SK-N-SH treated with all-trans-retinoic acid at 6 μM for 48 hours (cell line): ENCODE results near the gene TECTB.

Source experiments
- ATAC-seq: fragments of 200-7000 bp; cut with Tn5 transposase; 3 replicates; pipeline ENCODE4 v1.9.1; 2020; ENCODE audit warnings: mild to moderate bottlenecking, moderate library complexity
- BACH2 ChIP-seq: fragments of 250-450 bp; sonication (Bioruptor Pico); IDR thresholded peaks from 2 replicates; pipeline ENCODE4 v1.9.0; 2021; ENCODE audit warnings: mild to moderate bottlenecking, borderline replicate concordance
- CSDC2 ChIP-seq: fragments of 250-450 bp; sonication (Bioruptor Pico); IDR thresholded peaks from 2 replicates; pipeline ENCODE4 v1.5.0; 2020; ENCODE audit warnings: mild to moderate bottlenecking, moderate library complexity
- CSRNP3 ChIP-seq: fragments of 250-450 bp; sonication (Bioruptor Pico); IDR thresholded peaks from 2 replicates; pipeline ENCODE4 v1.5.1; 2021; ENCODE audit warnings: mild to moderate bottlenecking, moderate library complexity
- ESRRG ChIP-seq: fragments of 250-450 bp; sonication (Bioruptor Pico); IDR thresholded peaks from 2 replicates; pipeline ENCODE4 v1.6.1; 2021; ENCODE audit warnings: mild to moderate bottlenecking
- GLIS3 ChIP-seq: fragments of 250-450 bp; sonication (Bioruptor Pico); IDR thresholded peaks from 2 replicates; pipeline ENCODE4 v1.5.0; 2020; ENCODE audit warnings: mild to moderate bottlenecking, moderate library complexity
- ISL1 ChIP-seq: fragments of 250-450 bp; sonication (Bioruptor Pico); IDR thresholded peaks from 2 replicates; pipeline ENCODE4 v2.1.2; 2022; ENCODE audit warnings: mild to moderate bottlenecking, moderate library complexity
- OSR1 ChIP-seq: fragments of 250-450 bp; sonication (Bioruptor Pico); IDR thresholded peaks from 2 replicates; pipeline ENCODE4 v1.8.0; 2022; ENCODE audit warnings: moderate library complexity, mild to moderate bottlenecking, inconsistent platforms
- POU6F1 ChIP-seq: fragments of 250-450 bp; sonication (Bioruptor Pico); IDR thresholded peaks from 2 replicates; pipeline ENCODE4 v1.8.0; 2021; ENCODE audit warnings: low read depth, mild to moderate bottlenecking, moderate library complexity, borderline replicate concordance
- PPARA ChIP-seq: fragments of 250-450 bp; sonication (Bioruptor Pico); IDR thresholded peaks from 2 replicates; pipeline ENCODE4 v1.5.0; 2020; ENCODE audit warnings: mild to moderate bottlenecking, borderline replicate concordance
- RARB ChIP-seq: fragments of 250-450 bp; sonication (Bioruptor Pico); IDR thresholded peaks from 2 replicates; pipeline ENCODE4 v1.8.0; 2021; ENCODE audit warnings: mild to moderate bottlenecking, moderate library complexity
- SNAI2 ChIP-seq: fragments of 250-450 bp; sonication (Bioruptor Pico); IDR thresholded peaks from 2 replicates; pipeline ENCODE4 v1.5.0; 2020; ENCODE audit warnings: mild to moderate bottlenecking, moderate library complexity
- TOX ChIP-seq: fragments of 250-450 bp; sonication (Bioruptor Pico); IDR thresholded peaks from 2 replicates; pipeline ENCODE4 v1.8.0; 2021; ENCODE audit warnings: mild to moderate bottlenecking, moderate library complexity, borderline replicate concordance
- TSHZ2 ChIP-seq: fragments of 250-450 bp; sonication (Bioruptor Pico); IDR thresholded peaks from 2 replicates; pipeline ENCODE4 v1.5.0; 2020; ENCODE audit warnings: mild to moderate bottlenecking, moderate library complexity
- ZC3H10 ChIP-seq: fragments of 250-450 bp; sonication (Bioruptor Pico); IDR thresholded peaks from 2 replicates; pipeline ENCODE4 v1.5.1; 2021; ENCODE audit warnings: mild to moderate bottlenecking, moderate library complexity
- ZFP3 ChIP-seq: fragments of 250-450 bp; sonication (Bioruptor Pico); IDR thresholded peaks from 2 replicates; pipeline ENCODE4 v1.5.0; 2020; ENCODE audit warnings: mild to moderate bottlenecking, moderate library complexity
- ZFP30 ChIP-seq: fragments of 450-650 bp; formaldehyde crosslinking; IDR thresholded peaks from 2 replicates; pipeline ENCODE4 v1.5.0; 2022; ENCODE audit warnings: mild to moderate bottlenecking, moderate library complexity
- ZNF565 ChIP-seq: fragments of 450-650 bp; formaldehyde crosslinking; conservative IDR thresholded peaks from 2 replicates; pipeline ENCODE4 v1.5.0; 2020; ENCODE audit warnings: low read depth, mild to moderate bottlenecking, moderate library complexity
- ZNF70 ChIP-seq: fragments of 450-650 bp; formaldehyde crosslinking; IDR thresholded peaks from 2 replicates; pipeline ENCODE4 v1.5.0; 2020; ENCODE audit warnings: mild to moderate bottlenecking, moderate library complexity
- ZNF8 ChIP-seq: fragments of 450-650 bp; formaldehyde crosslinking; IDR thresholded peaks from 2 replicates; pipeline ENCODE4 v1.5.0; 2020; ENCODE audit warnings: mild to moderate bottlenecking, moderate library complexity
- TF ChIP-seq, protein P1 (sequence below): fragments of 250-450 bp; sonication (Bioruptor Pico); IDR thresholded peaks from 2 replicates; pipeline ENCODE4 v1.5.1; 2020; ENCODE audit warnings: low read depth, mild to moderate bottlenecking, moderate library complexity
- TF ChIP-seq, protein P2 (sequence below): fragments of 250-450 bp; sonication (Bioruptor Pico); IDR thresholded peaks from 2 replicates; pipeline ENCODE4 v1.8.0; 2020; ENCODE audit warnings: mild to moderate bottlenecking, moderate library complexity, borderline replicate concordance

The TECTB gene

DNA sequence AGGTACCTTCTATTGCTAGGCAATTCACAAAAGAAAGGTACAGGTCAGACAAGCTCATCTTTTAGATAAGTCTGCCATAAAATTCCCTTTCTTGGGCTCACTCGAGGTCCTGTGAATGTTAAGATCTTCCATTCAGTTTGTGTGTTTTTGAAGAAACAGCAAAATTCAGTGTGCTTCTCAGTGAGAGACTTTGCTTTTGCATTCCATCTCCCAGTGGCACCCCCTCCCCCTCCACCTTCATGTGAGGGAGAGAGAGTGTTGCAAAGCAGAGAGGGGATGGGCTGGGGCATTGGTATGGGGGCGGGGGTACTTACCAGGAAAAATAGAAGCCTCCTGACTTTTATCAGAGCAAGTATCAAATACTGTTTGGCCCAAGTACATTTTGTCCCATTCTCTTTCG, 3.8 kb upstream of the TECTB start:
- no peak for TF ChIP-seq SNAI2
- no peak for TF ChIP-seq TSHZ2 (CRISPR knock-in tag)
- no peak for TF ChIP-seq POU6F1 (CRISPR knock-in tag)
- TF ChIP-seq ZFP30 (CRISPR knock-in tag), result no peak
- no peak for TF ChIP-seq ZNF8 (CRISPR knock-in tag)
- TF ChIP-seq CSDC2 (CRISPR knock-in tag), result no peak
- no peak for TF ChIP-seq BACH2 (CRISPR knock-in tag)
- no peak for TF ChIP-seq PPARA
- TF ChIP-seq ESRRG (CRISPR knock-in tag), result no peak
- TF ChIP-seq ZFP3 (CRISPR knock-in tag), result no peak
- no peak for TF ChIP-seq RARB
- TF ChIP-seq ZNF565 (CRISPR knock-in tag), result no peak
- TF ChIP-seq ZC3H10 (CRISPR knock-in tag), result no peak
- no peak for TF ChIP-seq TOX (CRISPR knock-in tag)
- TF ChIP-seq ZNF70, result no peak
- TF ChIP-seq OSR1, result no peak
- TF ChIP-seq, protein P1, sequence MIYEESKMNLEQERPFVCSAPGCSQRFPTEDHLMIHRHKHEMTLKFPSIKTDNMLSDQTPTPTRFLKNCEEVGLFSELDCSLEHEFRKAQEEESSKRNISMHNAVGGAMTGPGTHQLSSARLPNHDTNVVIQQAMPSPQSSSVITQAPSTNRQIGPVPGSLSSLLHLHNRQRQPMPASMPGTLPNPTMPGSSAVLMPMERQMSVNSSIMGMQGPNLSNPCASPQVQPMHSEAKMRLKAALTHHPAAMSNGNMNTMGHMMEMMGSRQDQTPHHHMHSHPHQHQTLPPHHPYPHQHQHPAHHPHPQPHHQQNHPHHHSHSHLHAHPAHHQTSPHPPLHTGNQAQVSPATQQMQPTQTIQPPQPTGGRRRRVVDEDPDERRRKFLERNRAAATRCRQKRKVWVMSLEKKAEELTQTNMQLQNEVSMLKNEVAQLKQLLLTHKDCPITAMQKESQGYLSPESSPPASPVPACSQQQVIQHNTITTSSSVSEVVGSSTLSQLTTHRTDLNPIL (CRISPR knock-in tag), result no peak
- ATAC-seq, result no peak

DNA sequence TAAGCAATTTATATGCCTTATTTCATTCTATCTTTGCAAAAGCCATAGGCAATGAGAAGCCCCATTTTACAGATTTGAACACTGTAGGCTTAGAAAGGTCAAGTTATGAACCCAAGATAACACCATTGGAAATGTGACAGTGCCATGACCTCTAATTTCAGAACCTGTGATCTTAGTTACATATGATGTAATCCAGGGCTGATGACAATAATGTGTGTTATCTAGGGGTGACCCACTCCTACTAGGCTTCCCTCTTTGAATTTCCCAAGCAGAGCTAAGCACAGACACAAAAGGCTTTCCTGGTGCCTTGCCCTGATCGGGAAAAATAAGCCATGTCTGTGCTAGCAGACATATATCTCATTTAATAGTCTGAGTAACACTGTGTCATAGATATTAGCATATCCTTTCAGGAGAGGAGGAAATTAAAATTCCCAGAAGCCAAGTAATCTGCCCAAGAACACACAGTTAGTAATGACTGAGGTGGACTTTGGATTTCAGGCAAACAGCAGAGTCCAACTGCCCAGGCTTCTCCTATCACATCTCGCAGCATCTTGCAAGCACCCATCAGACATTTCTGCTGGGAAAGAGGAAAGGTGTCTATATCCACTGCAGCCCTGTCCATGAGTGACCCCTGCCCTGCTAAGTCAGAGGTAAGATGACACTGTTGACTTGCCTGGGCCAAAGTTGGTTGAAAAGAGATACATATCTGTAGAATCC, 2.8 kb upstream of the TECTB start:
- TF ChIP-seq ESRRG (CRISPR knock-in tag) (no peak), ISL1 (CRISPR knock-in tag) (no peak), ZNF565 (CRISPR knock-in tag) (no peak), GLIS3 (CRISPR knock-in tag) (no peak), ZNF8 (CRISPR knock-in tag) (no peak), OSR1 (no peak), ZC3H10 (CRISPR knock-in tag) (no peak), TOX (CRISPR knock-in tag) (no peak), ZFP30 (CRISPR knock-in tag) (no peak), SNAI2 (no peak), RARB (no peak), ZNF70 (no peak), POU6F1 (CRISPR knock-in tag) (no peak), CSRNP3 (no peak), TSHZ2 (CRISPR knock-in tag) (no peak), ZFP3 (CRISPR knock-in tag) (no peak), BACH2 (CRISPR knock-in tag) (no peak)
- TF ChIP-seq, protein P1 (CRISPR knock-in tag), result no peak
- TF ChIP-seq, protein P2, sequence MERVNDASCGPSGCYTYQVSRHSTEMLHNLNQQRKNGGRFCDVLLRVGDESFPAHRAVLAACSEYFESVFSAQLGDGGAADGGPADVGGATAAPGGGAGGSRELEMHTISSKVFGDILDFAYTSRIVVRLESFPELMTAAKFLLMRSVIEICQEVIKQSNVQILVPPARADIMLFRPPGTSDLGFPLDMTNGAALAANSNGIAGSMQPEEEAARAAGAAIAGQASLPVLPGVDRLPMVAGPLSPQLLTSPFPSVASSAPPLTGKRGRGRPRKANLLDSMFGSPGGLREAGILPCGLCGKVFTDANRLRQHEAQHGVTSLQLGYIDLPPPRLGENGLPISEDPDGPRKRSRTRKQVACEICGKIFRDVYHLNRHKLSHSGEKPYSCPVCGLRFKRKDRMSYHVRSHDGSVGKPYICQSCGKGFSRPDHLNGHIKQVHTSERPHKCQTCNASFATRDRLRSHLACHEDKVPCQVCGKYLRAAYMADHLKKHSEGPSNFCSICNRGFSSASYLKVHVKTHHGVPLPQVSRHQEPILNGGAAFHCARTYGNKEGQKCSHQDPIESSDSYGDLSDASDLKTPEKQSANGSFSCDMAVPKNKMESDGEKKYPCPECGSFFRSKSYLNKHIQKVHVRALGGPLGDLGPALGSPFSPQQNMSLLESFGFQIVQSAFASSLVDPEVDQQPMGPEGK (CRISPR knock-in tag), result no peak
- TF ChIP-seq, all 23 proteins: peak for 0
- no peak for ATAC-seq
